GM06990 (cell line): ENCODE data around the gene ACOT8.
"Not testable (repeated sequence)": the region's sequence is repeated elsewhere in the genome, so short reads cannot be mapped to it uniquely, and the experiment has no call there.

Experiments
- DNase-seq: peaks from one replicate; pipeline ENCODE4 v3.0.0-alpha.2; 2011; ENCODE audit not compliant: insufficient read length; ENCODE audit errors: extremely low read depth
- H3K27me3 ChIP-seq: replicated peaks from 2 replicates; pipeline ENCODE4 v1.6.0; 2011; ENCODE audit warnings: low read length; ENCODE audit not compliant: control insufficient read depth, insufficient read depth
- H3K36me3 ChIP-seq: 2 replicates; pipeline ENCODE4 v1.5.1; 2011; ENCODE audit warnings: low read length; ENCODE audit not compliant: control insufficient read depth, insufficient read depth
- H3K4me3 ChIP-seq: replicated peaks from 2 replicates; pipeline ENCODE4 v1.5.1; 2011; ENCODE audit warnings: low read depth, mild to moderate bottlenecking, control low read depth, low read length
- CTCF ChIP-seq: IDR thresholded peaks from 2 replicates; pipeline ENCODE4 v1.5.1; 2011; ENCODE audit warnings: low read length, control low read depth, mild to moderate bottlenecking, inconsistent platforms; ENCODE audit not compliant: insufficient read depth, poor library complexity, severe bottlenecking

The ACOT8 gene

GRCh38 chr20:45813006-45813340 lies 44.2 kb downstream of the ACOT8 start:
- peaks cover 25% of the 10 kb centered on the region for H3K36me3 ChIP-seq
- TF ChIP-seq CTCF: no peak
- no peak for DNase-seq

GRCh38 chr20:45812157-45813005 lies 44.8 kb downstream of the ACOT8 start, which contains the start of gene UBE2C:
UBE2C (plus strand) TSS chr20:45812644; CDS start chr20:45812696, 52 bp downstream.
- no peak for TF ChIP-seq CTCF

More at GRCh38 chr20:45813006-45813340, 44.2 kb downstream of the ACOT8 start:
- H3K27me3 ChIP-seq: no peaks in the 10 kb centered on the region
- H3K4me3 ChIP-seq: peak overlapping the region; percentile 89

GRCh38 chr20:45810191-45810970 lies 46.8 kb downstream of the ACOT8 start:
- Histone ChIP-seq H3K27me3 (no peaks in the 10 kb centered on the region), H3K36me3 (peaks cover 19% of the 10 kb centered on the region), H3K4me3 (no peak overlapping the region)
- no peak for DNase-seq
- TF ChIP-seq CTCF: no peak

More at GRCh38 chr20:45812157-45813005, 44.8 kb downstream of the ACOT8 start, which contains the start of gene UBE2C:
- peak; percentile 91 for DNase-seq
- H3K27me3 ChIP-seq: no peaks in the 10 kb centered on the region
- H3K36me3 ChIP-seq: peaks cover 25% of the 10 kb centered on the region
- H3K4me3 ChIP-seq: peak within 1 kb of the TSS; percentile 89

- no peaks in the 10 kb centered on the region for H3K27me3 ChIP-seq
- no peak overlapping the region for H3K4me3 ChIP-seq
- no peak for DNase-seq
- peaks cover 33% of the 10 kb centered on the region for H3K36me3 ChIP-seq
- TF ChIP-seq CTCF: no peak
These were observed 55.3 kb downstream of the ACOT8 start for GRCh38 chr20:45801851-45802250.

- DNase-seq: no peak
- Histone ChIP-seq H3K4me3 (no peak overlapping the region), H3K27me3 (no peaks in the 10 kb centered on the region), H3K36me3 (peaks cover 27% of the 10 kb centered on the region)
- TF ChIP-seq CTCF: peak; percentile 72
These were observed 58.1 kb downstream of the ACOT8 start for GRCh38 chr20:45798935-45799642.

GRCh38 chr20:45797955-45798354 lies 59.2 kb downstream of the ACOT8 start:
- not testable (repeated sequence) for DNase-seq, H3K27me3 ChIP-seq, H3K4me3 ChIP-seq
- peaks cover 22% of the 10 kb centered on the region for H3K36me3 ChIP-seq

GRCh38 chr20:45797510-45797909 lies 59.7 kb downstream of the ACOT8 start:
- not testable (repeated sequence) for H3K4me3 ChIP-seq, H3K27me3 ChIP-seq, DNase-seq
- peaks cover 19% of the 10 kb centered on the region for H3K36me3 ChIP-seq
